ENCODE results near the gene ZAP70. TPM values are rescaled to one million over a fixed set of nuclear protein-coding genes. Genes with fewer than 3 reads are reported as not detected.
"Not testable (repeated sequence)": the region's sequence is repeated elsewhere in the genome, so short reads cannot be mapped to it uniquely, and the experiment has no call there.

ZAP70 gene
- total RNA-seq, 1 experiment from 2014 or later = not detected

GRCh38 chr2:97698530-97698929 lies 14.8 kb upstream of the ZAP70 start:
- DNase-seq (ENCODE audit: low spot score) = no peak

- peak; percentile 50 for DNase-seq (ENCODE audit: low spot score)
Measured at GRCh38 chr2:97699765-97700444, 13.5 kb upstream of the ZAP70 start.

GRCh38 chr2:97701186-97701585 lies 12.2 kb upstream of the ZAP70 start:
- no peak for DNase-seq (ENCODE audit: low spot score)

GRCh38 chr2:97701851-97702465 lies 11.4 kb upstream of the ZAP70 start:
- DNase-seq (ENCODE audit: low spot score) = no peak

GRCh38 chr2:97702731-97703470 lies 10.5 kb upstream of the ZAP70 start:
- DNase-seq (ENCODE audit: low spot score) = no peak

- no peak for DNase-seq (ENCODE audit: low spot score)
Measured at GRCh38 chr2:97703741-97704140, 9.6 kb upstream of the ZAP70 start.

- no peak for DNase-seq (ENCODE audit: low spot score)
Measured at GRCh38 chr2:97704989-97705388, 8.4 kb upstream of the ZAP70 start.

- DNase-seq (ENCODE audit: low spot score) = no peak
Measured at GRCh38 chr2:97706112-97706511, 7.3 kb upstream of the ZAP70 start.

GRCh38 chr2:97706708-97707345 lies 6.5 kb upstream of the ZAP70 start:
- no peak for DNase-seq (ENCODE audit: low spot score)

- DNase-seq (ENCODE audit: low spot score) = no peak
Measured at GRCh38 chr2:97707362-97708047, 5.9 kb upstream of the ZAP70 start.

- DNase-seq (ENCODE audit: low spot score) = no peak
Measured at GRCh38 chr2:97708048-97708380, 5.4 kb upstream of the ZAP70 start.

- no peak for DNase-seq (ENCODE audit: low spot score)
Measured at GRCh38 chr2:97708608-97709007, 4.8 kb upstream of the ZAP70 start.

- DNase-seq (ENCODE audit: low spot score) = no peak
Measured at GRCh38 chr2:97711394-97711711, 2.0 kb upstream of the ZAP70 start.

GRCh38 chr2:97712175-97712574 lies 1.2 kb upstream of the ZAP70 start:
- DNase-seq (ENCODE audit: low spot score) = not testable (repeated sequence)

GRCh38 chr2:97712693-97713295 lies 582 bp upstream of the ZAP70 start:
- no peak for DNase-seq (ENCODE audit: low spot score)

- no peak for DNase-seq (ENCODE audit: low spot score)
Measured at GRCh38 chr2:97714084-97714949, 941 bp downstream of the ZAP70 start.

GRCh38 chr2:97714950-97715652 lies 1.7 kb downstream of the ZAP70 start:
- DNase-seq (ENCODE audit: low spot score) = no peak

- DNase-seq (ENCODE audit: low spot score) = no peak
Measured at GRCh38 chr2:97715951-97716694, 2.7 kb downstream of the ZAP70 start.
